Stimulated activated CD4-positive, alpha-beta T cell treated with anti-CD3 and anti-CD28 coated beads, Interleukin-4, amount 100 ng/mL, for 4 hours (primary cell): ENCODE results near the gene TMC5.

Experiments
- DNase-seq, 2 experiments: peaks; one replicate each; pipeline ENCODE4 v3.0.0-alpha.2; 2020

The TMC5 gene

GRCh38 chr16:19548144-19548543, 130.5 kb downstream of the TMC5 start:
- no peak for DNase-seq
